GM19239 (cell line): ENCODE results near the gene TNFRSF19.
"Not testable (repeated sequence)": the region's sequence is repeated elsewhere in the genome, so short reads cannot be mapped to it uniquely, and the experiment has no call there.

ENCODE experiments used
- DNase-seq: peaks from one replicate; pipeline ENCODE4 v3.0.0; 2011; ENCODE audit warnings: low spot score; ENCODE audit not compliant: insufficient read length
- FAIRE-seq: peaks from 2 replicates; lab custom pipeline; 2011; peaks lifted over from hg19 to GRCh38; lab: Jason Lieb, UNC

Gene TNFRSF19

GRCh38 chr13:23673867-23674605, 103.8 kb downstream of the TNFRSF19 start:
- DNase-seq (no peak), FAIRE-seq (no peak)

- FAIRE-seq (no peak), DNase-seq (no peak)
Observed at GRCh38 chr13:23674795-23675640, 104.8 kb downstream of the TNFRSF19 start.

- not testable (repeated sequence) for DNase-seq, FAIRE-seq
Observed at GRCh38 chr13:23677679-23678288, 107.6 kb downstream of the TNFRSF19 start.

DNA sequence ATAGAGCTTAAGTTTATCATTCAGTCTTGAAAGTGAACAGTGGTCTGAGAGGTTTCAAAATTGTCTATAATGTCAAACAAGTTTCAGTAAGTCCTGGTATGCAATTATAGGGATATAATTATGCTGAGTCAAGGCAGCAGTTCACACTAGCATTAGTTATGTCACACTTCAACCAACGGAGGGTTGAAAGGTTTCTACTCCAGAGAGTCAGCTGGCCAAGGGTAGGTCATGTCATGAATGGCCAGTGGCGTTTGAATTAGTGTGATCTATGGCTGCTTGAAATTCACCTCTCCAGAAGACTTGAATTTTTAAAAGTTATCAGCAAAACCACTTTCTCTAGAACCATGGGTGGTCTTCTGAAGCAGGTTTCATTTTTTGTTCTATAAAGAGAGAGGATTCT, 108.6 kb downstream of the TNFRSF19 start:
- DNase-seq (no peak), FAIRE-seq (no peak)

- FAIRE-seq (no peak), DNase-seq (no peak)
Observed at GRCh38 chr13:23679220-23679619, 109.0 kb downstream of the TNFRSF19 start.

GRCh38 chr13:23680845-23681669, 110.8 kb downstream of the TNFRSF19 start:
- no peak for DNase-seq
- no peak for FAIRE-seq

DNA sequence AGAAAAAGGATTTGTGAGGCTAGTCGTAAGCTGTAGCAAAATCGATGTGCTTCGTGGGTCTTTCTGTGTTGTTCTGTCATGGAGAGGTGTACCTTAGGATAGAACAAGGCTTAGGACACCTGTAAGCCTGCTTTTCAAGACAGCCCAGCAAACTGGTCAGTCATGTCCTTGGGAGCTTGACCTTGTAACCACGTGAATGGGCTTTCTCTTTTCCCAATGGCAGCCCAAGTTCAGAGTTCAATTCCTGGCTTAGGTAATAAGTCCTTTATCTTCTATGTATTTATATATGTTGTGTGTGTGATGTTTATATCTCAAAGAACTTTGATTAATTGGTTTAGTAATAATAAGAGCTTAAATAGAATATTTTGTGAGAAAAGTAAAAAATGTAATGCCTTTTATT, 112.9 kb downstream of the TNFRSF19 start:
- DNase-seq (no peak), FAIRE-seq (no peak)

GRCh38 chr13:23684647-23685046, 114.4 kb downstream of the TNFRSF19 start:
- FAIRE-seq (no peak), DNase-seq (no peak)

DNA sequence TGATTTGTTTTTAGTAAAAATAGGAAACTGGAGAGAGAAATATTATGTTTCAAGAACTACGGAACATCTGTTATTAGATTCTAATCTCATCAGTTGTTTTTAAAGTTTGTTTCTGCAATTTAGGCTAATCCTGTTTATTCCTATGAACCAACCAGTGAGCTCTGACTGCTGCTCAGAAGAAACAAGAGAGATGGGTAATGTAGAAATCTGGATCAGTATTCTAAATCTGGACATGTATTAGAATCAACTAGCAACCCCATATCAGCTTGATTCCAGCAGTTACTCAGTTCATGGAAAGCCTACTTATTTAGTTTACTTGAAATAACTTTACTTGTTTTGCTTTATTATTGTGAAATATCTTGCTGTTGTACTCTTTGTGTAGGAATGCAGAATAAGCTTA, 115.2 kb downstream of the TNFRSF19 start:
- no peak for DNase-seq
- no peak for FAIRE-seq

GRCh38 chr13:23686948-23687347, 116.7 kb downstream of the TNFRSF19 start:
- no peak for FAIRE-seq

GRCh38 chr13:23687614-23688013, 117.4 kb downstream of the TNFRSF19 start:
- no peak for DNase-seq
- FAIRE-seq = no peak

More at GRCh38 chr13:23686948-23687347, 116.7 kb downstream of the TNFRSF19 start:
- no peak for DNase-seq

DNA sequence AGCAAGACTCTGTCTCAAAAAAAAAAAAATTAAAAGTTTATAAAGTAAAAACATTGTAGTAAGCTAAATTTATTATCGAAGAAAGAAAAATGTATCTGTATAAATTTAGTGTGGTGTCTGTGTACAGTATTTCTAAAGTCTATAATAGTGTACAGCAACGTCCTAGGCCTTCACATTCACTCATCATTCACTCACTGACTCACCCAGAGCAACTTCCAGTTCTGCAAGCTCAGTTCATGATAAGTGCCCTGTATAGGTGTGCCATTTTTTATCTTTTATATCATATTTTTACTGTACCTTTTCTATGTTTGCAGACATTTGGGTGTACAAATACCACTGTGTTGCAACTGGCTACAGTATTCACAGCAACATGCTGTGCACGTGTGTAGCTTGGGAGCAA, 118.1 kb downstream of the TNFRSF19 start:
- no peak for DNase-seq

DNA sequence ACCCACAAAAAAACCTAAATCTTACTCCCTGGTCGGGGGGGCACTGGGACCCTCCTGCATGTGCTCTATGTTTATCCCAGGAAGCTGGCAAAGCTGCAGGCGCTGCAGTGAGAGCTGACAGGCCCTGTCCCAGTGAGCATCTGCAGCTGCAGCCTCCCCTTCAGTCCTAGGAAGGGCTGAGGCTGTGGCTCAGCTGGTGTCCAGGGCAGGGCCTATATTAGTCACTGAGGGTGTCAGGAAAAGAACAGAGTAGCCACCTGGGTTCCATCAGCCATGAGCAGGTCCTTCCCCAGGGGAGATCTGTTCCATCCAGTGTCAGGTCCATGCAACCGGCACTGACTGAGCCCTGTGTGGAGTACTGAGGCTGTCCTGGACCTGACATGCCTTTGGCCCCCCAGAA, 120.5 kb downstream of the TNFRSF19 start:
- FAIRE-seq = no peak
- DNase-seq = no peak

More for the DNA sequence above, 118.1 kb downstream of the TNFRSF19 start:
- FAIRE-seq = no peak

- no peak for FAIRE-seq
Observed at GRCh38 chr13:23692816-23693215, 122.6 kb downstream of the TNFRSF19 start.

GRCh38 chr13:23695196-23695595, 125.0 kb downstream of the TNFRSF19 start:
- FAIRE-seq = no peak

More at GRCh38 chr13:23692816-23693215, 122.6 kb downstream of the TNFRSF19 start:
- no peak for DNase-seq

DNA sequence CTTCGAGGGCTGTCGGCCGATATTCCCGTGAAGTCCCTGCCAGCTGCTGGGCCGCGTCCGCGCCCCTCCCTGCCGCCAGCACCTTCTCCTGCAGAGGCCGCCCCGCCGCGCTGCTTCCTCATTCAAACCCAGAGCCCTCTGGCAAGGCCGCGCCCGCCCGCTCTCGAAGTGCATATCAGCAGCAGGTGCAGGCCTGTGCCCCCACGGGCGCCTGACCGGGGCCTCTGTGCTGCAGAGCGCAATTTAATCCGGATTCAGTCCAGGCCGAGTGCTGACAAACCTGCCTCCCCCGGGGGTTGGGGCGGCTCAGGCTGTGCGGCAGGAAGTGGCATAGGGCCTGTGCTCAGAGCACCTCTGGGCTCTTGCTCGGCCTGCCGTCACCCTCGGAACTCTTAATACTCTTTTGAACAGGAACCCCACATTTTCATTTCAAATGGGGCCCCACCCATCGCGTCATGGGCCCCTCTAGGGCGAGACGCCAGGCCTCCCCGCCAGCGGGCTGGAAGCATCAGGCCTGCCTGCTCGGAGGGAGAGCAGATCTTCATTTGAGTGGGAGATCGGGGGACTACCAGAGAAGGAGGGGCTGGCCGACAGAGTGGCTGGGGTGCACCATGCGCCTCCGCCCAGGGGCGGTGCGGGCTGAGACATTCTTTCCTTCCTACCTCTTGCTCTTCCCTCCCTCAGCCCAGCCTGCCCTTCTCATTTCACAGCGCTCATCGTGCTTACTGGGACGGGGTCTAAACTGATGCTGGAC, 125.7 kb downstream of the TNFRSF19 start:
- DNase-seq = peak; percentile 79
- peak; percentile 85 for FAIRE-seq

More at GRCh38 chr13:23695196-23695595, 125.0 kb downstream of the TNFRSF19 start:
- no peak for DNase-seq

GRCh38 chr13:23696610-23697009, 126.4 kb downstream of the TNFRSF19 start:
- FAIRE-seq (no peak), DNase-seq (no peak)

- no peak for DNase-seq
- no peak for FAIRE-seq
Observed at GRCh38 chr13:23697772-23698313, 127.6 kb downstream of the TNFRSF19 start.

DNA sequence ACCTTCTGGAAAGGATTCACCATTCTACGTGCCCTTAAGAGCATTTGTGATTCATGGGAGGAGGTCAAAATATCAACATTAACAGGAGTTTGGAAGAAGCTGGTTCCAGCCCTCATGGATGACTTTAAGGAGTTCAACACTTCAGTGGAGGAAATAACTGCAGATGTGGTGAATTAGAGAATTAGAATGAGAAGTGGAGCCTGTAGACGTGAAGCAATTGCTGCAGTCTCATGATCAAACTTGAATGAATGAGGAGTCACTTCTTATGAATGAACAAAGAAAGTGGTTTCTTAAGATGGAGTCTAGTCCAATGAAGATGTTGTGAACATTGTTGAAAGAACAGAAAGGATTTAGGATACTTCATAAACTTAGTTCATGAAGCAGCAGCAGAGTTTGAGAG, 129.1 kb downstream of the TNFRSF19 start:
- FAIRE-seq (no peak), DNase-seq (no peak)
